HL-60 (cell line): ENCODE results near the gene SLC9A3.
A peak's percentile ranks its signal among the peaks of the same experiment; 100 is the strongest.

Experiments used
- DNase-seq, 2 experiments: peaks; one replicate each; pipeline ENCODE4 v3.0.0-alpha.2; 2010 to 2020; ENCODE audit warnings: low read depth in 1 of 2, low spot score in 1 of 2
- H3K27ac ChIP-seq: fragments of 250-450 bp; sonication (Bioruptor Pico); replicated peaks from 2 replicates; pipeline ENCODE4 v1.5.1; 2020; ENCODE audit warnings: mild to moderate bottlenecking, moderate library complexity
- H3K27me3 ChIP-seq: fragments of 250-450 bp; sonication (Bioruptor Pico); 2 replicates; pipeline ENCODE4 v1.5.1; 2021; ENCODE audit warnings: mild to moderate bottlenecking, moderate library complexity; ENCODE audit not compliant: insufficient read depth, poor library complexity, severe bottlenecking
- H3K4me3 ChIP-seq: replicated peaks from 2 replicates; pipeline ENCODE4 v1.5.1; 2011; ENCODE audit warnings: mild to moderate bottlenecking, control low read depth, low read length; ENCODE audit not compliant: insufficient read depth
- CTCF ChIP-seq: IDR thresholded peaks from one replicate; pipeline ENCODE4 v1.5.1; 2011; ENCODE audit warnings: low read length, control low read depth, inconsistent platforms; ENCODE audit not compliant: insufficient read depth
- GABPA ChIP-seq: IDR thresholded peaks from 2 replicates; pipeline ENCODE4 v1.6.1; 2012; ENCODE audit warnings: low read depth
- POLR2AphosphoS5 ChIP-seq: IDR thresholded peaks from 2 replicates; pipeline ENCODE4 v1.6.1; 2012; ENCODE audit warnings: low read depth
- REST ChIP-seq: IDR thresholded peaks from 2 replicates; pipeline ENCODE4 v1.6.1; 2012; ENCODE audit warnings: low read depth; ENCODE audit not compliant: insufficient replicate concordance
- SPI1 ChIP-seq: IDR thresholded peaks from 2 replicates; pipeline ENCODE4 v1.6.1; 2012; ENCODE audit warnings: low read depth, mild to moderate bottlenecking, borderline replicate concordance

SLC9A3 gene

GRCh38 chr5:544675-545355 lies 20.6 kb upstream of the SLC9A3 start:
- DNase-seq: no peak
- Histone ChIP-seq H3K4me3 (no peak overlapping the region), H3K27ac (no peak overlapping the region), H3K27me3 (peaks cover 8% of the 10 kb centered on the region)
- TF ChIP-seq POLR2AphosphoS5: no peak
- no peak for TF ChIP-seq REST
- no peak for TF ChIP-seq CTCF
- no peak for TF ChIP-seq GABPA
- TF ChIP-seq SPI1: no peak

- Histone ChIP-seq H3K27ac (no peak overlapping the region), H3K27me3 (peaks cover 12% of the 10 kb centered on the region), H3K4me3 (no peak overlapping the region; the same call in 1 of the 2 replicates)
- peak; percentile 78 for TF ChIP-seq POLR2AphosphoS5
- no peak for TF ChIP-seq CTCF
- TF ChIP-seq REST: no peak
- TF ChIP-seq GABPA: peak; percentile 33; the same call in 1 of the 2 replicates
- peak; percentile 97 for TF ChIP-seq SPI1
- DNase-seq: peak; percentile 94 to 96
These were observed 19.8 kb upstream of the SLC9A3 start for GRCh38 chr5:543755-544674.

GRCh38 chr5:543351-543750 lies 19.1 kb upstream of the SLC9A3 start:
- no peak for TF ChIP-seq SPI1
- TF ChIP-seq GABPA: no peak
- TF ChIP-seq REST: no peak
- TF ChIP-seq POLR2AphosphoS5: no peak
- TF ChIP-seq CTCF: no peak
- peaks cover 17% of the 10 kb centered on the region for H3K27me3 ChIP-seq
- DNase-seq: no peak
- H3K27ac ChIP-seq: no peak overlapping the region
- no peak overlapping the region for H3K4me3 ChIP-seq
